ENCODE measurements around the gene RSPO4. TPM values are rescaled to one million over a fixed set of nuclear protein-coding genes. Genes with fewer than 3 reads are reported as not detected.

The RSPO4 gene
- total RNA-seq, 2 donors from 2014 or later = not detected

DNA sequence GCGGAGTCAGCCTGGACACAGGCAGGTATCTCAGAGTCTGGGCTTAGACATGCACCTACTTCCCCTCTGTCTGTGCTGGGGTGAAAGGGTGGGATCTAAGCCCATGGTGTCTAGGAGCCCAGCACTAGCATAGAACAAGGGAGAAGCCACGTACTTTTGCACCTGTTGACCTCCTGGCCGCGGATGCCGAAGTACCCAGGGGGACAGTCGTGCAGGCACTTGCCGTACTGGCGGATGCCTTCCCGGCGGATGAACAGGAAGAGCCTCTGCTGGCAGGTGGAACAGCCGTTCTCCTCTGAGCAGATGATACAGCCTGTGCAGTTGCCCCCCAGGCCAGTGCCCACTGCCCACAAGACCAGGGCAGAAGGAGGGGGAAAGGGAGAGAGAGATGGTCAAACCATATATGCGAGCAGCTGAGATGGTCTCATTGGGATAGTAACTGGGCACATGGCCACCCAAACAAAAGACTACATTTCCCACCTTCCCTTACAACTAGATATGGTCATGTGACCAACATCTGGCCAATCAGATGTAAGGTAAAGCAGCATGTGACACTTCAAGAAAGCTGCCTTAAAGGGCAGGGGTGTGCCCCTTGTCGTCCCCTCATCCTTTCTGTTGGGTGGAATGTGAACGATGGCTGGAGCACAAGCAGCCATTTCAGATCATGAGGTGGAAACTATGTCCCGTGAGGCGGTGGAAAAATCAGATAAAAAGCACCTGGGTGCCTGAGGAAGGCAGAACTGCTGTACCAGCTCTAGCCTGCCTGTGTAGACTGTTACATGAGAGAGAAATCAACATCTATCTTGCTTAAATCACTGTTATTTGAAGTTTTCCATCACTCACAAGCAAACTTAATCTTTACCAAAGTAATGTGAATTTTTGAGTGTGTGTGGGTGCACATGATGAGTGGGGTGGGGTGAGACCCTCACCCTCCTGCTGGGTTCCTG is 34.0 kb downstream of the RSPO4 start:
- Mint-ChIP-seq H3K27me3 (peaks cover 11% of the 10 kb centered on the region), H3K9me3 (no peaks in the 10 kb centered on the region), H3K4me3 (no peak overlapping the region), H3K4me1 (no peaks in the 10 kb centered on the region), H3K36me3 (ENCODE audit: low read depth) (no peaks in the 10 kb centered on the region), H3K27ac (no peak overlapping the region)
- no peak for ATAC-seq (replicated peaks)

DNA sequence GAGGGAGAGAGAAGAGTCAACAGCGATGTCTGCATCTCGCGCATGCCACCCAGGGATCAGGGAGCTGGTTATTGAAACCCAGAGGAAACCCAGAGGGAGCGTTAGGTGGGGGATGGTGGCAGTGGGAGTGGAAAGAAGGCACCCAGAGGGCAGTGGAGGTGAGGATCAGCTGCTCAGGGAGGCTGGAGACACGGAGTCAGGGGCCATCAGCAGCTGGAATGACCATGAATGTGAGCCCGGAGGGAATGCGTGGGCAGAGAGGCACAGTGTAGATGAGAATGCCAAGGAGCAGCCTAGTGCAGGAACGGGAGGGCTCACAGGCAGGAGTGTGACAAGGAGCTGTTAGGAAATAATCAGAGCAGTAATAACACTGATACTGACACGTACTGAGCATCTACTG is 36.2 kb downstream of the RSPO4 start:
- no peaks in the 10 kb centered on the region for H3K36me3 Mint-ChIP-seq (ENCODE audit: low read depth)
- no peaks in the 10 kb centered on the region for H3K4me1 Mint-ChIP-seq
- peaks cover 24% of the 10 kb centered on the region for H3K27me3 Mint-ChIP-seq
- H3K9me3 Mint-ChIP-seq = no peaks in the 10 kb centered on the region
- ATAC-seq (replicated peaks) = no peak
- H3K27ac Mint-ChIP-seq = no peak overlapping the region
- no peak overlapping the region for H3K4me3 Mint-ChIP-seq

DNA sequence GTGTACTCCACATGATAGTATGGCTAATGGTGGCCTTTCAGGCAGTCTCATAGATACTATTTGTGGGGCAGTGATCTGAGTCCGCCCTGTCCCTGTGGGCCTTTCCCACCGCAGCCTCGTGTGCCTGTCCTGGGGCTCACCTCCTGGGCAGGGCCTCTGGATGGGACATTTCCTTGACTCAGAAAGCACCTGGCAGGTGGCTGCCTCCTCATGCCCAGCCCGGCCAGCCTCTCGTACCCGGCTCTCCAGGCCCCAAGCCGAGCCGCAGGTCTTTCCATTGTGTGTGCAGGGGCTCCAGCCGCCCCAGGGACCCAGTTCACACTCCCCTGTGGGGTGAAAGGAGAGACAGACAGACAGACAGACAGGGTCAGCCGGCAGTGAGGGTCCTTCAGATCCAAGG is 38.3 kb downstream of the RSPO4 start:
- Mint-ChIP-seq H3K9me3 (no peaks in the 10 kb centered on the region), H3K4me1 (no peaks in the 10 kb centered on the region), H3K27me3 (peaks cover 33% of the 10 kb centered on the region), H3K27ac (no peak overlapping the region), H3K4me3 (no peak overlapping the region), H3K36me3 (ENCODE audit: low read depth) (no peaks in the 10 kb centered on the region)
- no peak for ATAC-seq (replicated peaks)

GRCh38 chr20:962683-963082 is 39.4 kb downstream of the RSPO4 start:
- Mint-ChIP-seq H3K27me3 (peaks cover 34% of the 10 kb centered on the region), H3K4me1 (no peaks in the 10 kb centered on the region), H3K27ac (no peak overlapping the region), H3K36me3 (ENCODE audit: low read depth) (no peaks in the 10 kb centered on the region), H3K4me3 (no peak overlapping the region), H3K9me3 (no peaks in the 10 kb centered on the region)
- no peak for ATAC-seq (replicated peaks)

- Mint-ChIP-seq H3K36me3 (ENCODE audit: low read depth) (no peaks in the 10 kb centered on the region), H3K9me3 (no peaks in the 10 kb centered on the region), H3K4me1 (no peaks in the 10 kb centered on the region), H3K4me3 (no peak overlapping the region), H3K27ac (no peak overlapping the region), H3K27me3 (peaks cover 37% of the 10 kb centered on the region)
- no peak for ATAC-seq (replicated peaks)
Measured at GRCh38 chr20:962223-962622, 39.9 kb downstream of the RSPO4 start.

DNA sequence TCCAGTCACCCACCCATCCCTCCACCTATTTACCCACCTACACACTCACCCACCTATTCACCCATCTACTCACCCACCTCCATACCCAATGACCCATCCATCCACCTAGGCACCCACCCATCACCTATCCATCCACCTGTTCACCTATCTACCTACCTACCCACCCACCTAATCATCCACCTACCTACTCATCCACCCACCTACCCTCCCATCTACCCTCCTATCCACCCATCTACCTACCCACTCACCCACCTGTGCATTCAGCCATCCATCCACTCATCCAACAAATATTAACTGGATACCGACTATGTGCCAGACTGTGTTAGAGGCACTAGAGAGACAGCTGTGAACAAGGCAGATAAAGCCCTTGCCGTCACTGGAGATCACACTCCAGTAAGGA is 40.3 kb downstream of the RSPO4 start:
- Mint-ChIP-seq H3K27ac (no peak overlapping the region), H3K4me1 (no peaks in the 10 kb centered on the region), H3K36me3 (ENCODE audit: low read depth) (no peaks in the 10 kb centered on the region)

GRCh38 chr20:959996-960615 is 42.0 kb downstream of the RSPO4 start:
- H3K36me3 Mint-ChIP-seq (ENCODE audit: low read depth) = no peaks in the 10 kb centered on the region
- no peak for ATAC-seq (replicated peaks)
- no peak overlapping the region for H3K4me3 Mint-ChIP-seq
- no peak overlapping the region for H3K27ac Mint-ChIP-seq
- H3K4me1 Mint-ChIP-seq = no peaks in the 10 kb centered on the region
- peaks cover 41% of the 10 kb centered on the region for H3K27me3 Mint-ChIP-seq
- H3K9me3 Mint-ChIP-seq = no peaks in the 10 kb centered on the region

More for the DNA sequence above, 40.3 kb downstream of the RSPO4 start:
- Mint-ChIP-seq H3K9me3 (no peaks in the 10 kb centered on the region), H3K27me3 (peaks cover 37% of the 10 kb centered on the region), H3K4me3 (no peak overlapping the region)
- ATAC-seq (replicated peaks) = no peak

- H3K4me3 Mint-ChIP-seq = no peak overlapping the region
- no peaks in the 10 kb centered on the region for H3K4me1 Mint-ChIP-seq
- H3K27me3 Mint-ChIP-seq = peaks cover 41% of the 10 kb centered on the region
- H3K27ac Mint-ChIP-seq = no peak overlapping the region
- no peaks in the 10 kb centered on the region for H3K36me3 Mint-ChIP-seq (ENCODE audit: low read depth)
- ATAC-seq (replicated peaks) = no peak
- H3K9me3 Mint-ChIP-seq = no peaks in the 10 kb centered on the region
Measured at GRCh38 chr20:958936-959815, 42.9 kb downstream of the RSPO4 start.

- Mint-ChIP-seq H3K9me3 (no peaks in the 10 kb centered on the region), H3K4me3 (no peak overlapping the region), H3K27ac (no peak overlapping the region), H3K36me3 (ENCODE audit: low read depth) (no peaks in the 10 kb centered on the region), H3K27me3 (peaks cover 40% of the 10 kb centered on the region), H3K4me1 (no peaks in the 10 kb centered on the region)
- no peak for ATAC-seq (replicated peaks)
Measured at GRCh38 chr20:957544-957943, 44.6 kb downstream of the RSPO4 start.

DNA sequence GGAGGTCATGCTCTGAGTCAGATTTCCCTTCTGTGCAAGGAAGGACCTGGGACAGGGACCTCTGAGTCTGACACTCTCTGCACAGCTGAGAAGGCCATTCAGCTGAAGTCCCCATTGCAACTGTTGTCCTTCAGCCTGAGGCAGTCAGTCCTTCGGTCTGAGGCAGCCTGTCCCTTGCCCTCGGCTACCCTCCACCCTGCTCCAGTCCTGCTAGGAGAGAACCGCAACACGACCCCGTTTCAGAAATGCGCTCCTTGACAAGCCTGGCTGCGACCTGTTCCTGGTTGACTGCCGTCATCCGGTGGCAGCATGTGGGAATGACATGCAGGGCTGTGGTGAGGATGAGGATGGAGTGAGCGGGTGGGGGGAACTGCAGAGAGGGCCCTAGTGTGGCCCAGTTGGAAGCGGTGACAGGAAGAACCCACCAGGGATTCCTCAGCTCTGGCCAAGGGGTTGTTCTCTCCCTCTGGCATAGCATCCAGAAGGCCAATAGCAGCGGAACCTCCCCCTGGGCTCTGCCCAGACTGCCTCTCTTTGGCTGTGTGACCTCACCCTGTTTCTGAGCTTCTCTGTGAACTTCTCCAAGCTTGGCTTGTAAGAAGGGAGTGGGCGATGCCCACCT is 45.7 kb downstream of the RSPO4 start:
- H3K27me3 Mint-ChIP-seq = peaks cover 39% of the 10 kb centered on the region
- peak; percentile 85 for ATAC-seq (replicated peaks)
- H3K36me3 Mint-ChIP-seq (ENCODE audit: low read depth) = no peaks in the 10 kb centered on the region
- H3K4me1 Mint-ChIP-seq = no peaks in the 10 kb centered on the region
- H3K9me3 Mint-ChIP-seq = no peaks in the 10 kb centered on the region
- H3K27ac Mint-ChIP-seq = no peak overlapping the region
- H3K4me3 Mint-ChIP-seq = no peak overlapping the region

- no peak for ATAC-seq (replicated peaks)
- H3K4me1 Mint-ChIP-seq = no peaks in the 10 kb centered on the region
- no peak overlapping the region for H3K27ac Mint-ChIP-seq
- no peak overlapping the region for H3K4me3 Mint-ChIP-seq
- no peaks in the 10 kb centered on the region for H3K36me3 Mint-ChIP-seq (ENCODE audit: low read depth)
- H3K9me3 Mint-ChIP-seq = no peaks in the 10 kb centered on the region
- H3K27me3 Mint-ChIP-seq = peaks cover 34% of the 10 kb centered on the region
Measured at GRCh38 chr20:955656-956055, 46.5 kb downstream of the RSPO4 start.

GRCh38 chr20:955111-955510 is 47.0 kb downstream of the RSPO4 start:
- Mint-ChIP-seq H3K27ac (no peak overlapping the region), H3K4me1 (no peaks in the 10 kb centered on the region), H3K9me3 (no peaks in the 10 kb centered on the region), H3K27me3 (peaks cover 33% of the 10 kb centered on the region), H3K36me3 (ENCODE audit: low read depth) (no peaks in the 10 kb centered on the region), H3K4me3 (no peak overlapping the region)
- ATAC-seq (replicated peaks) = no peak

DNA sequence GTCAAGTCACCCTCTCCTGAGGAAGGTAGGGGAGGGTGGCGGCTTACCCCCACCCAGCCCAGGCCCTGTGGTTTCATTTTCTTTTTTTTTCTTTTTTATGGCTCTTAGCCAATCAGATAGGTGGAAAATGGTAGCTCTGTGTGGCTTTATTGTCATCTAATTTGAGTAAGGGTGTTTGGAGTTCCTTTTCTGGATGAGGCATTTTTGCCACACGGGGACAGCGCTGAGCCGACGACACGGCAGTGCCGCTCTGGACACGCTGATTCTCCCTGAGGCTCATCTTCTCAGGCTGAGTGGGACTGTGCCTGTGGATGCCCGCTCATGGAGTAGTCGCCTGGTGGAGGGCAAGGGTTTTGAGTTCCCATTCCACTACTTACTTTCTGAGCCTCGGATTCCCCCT is 48.4 kb downstream of the RSPO4 start:
- Mint-ChIP-seq H3K4me3 (no peak overlapping the region), H3K4me1 (no peaks in the 10 kb centered on the region), H3K9me3 (no peaks in the 10 kb centered on the region), H3K36me3 (ENCODE audit: low read depth) (no peaks in the 10 kb centered on the region), H3K27ac (no peak overlapping the region), H3K27me3 (peaks cover 33% of the 10 kb centered on the region)
- ATAC-seq (replicated peaks) = no peak

DNA sequence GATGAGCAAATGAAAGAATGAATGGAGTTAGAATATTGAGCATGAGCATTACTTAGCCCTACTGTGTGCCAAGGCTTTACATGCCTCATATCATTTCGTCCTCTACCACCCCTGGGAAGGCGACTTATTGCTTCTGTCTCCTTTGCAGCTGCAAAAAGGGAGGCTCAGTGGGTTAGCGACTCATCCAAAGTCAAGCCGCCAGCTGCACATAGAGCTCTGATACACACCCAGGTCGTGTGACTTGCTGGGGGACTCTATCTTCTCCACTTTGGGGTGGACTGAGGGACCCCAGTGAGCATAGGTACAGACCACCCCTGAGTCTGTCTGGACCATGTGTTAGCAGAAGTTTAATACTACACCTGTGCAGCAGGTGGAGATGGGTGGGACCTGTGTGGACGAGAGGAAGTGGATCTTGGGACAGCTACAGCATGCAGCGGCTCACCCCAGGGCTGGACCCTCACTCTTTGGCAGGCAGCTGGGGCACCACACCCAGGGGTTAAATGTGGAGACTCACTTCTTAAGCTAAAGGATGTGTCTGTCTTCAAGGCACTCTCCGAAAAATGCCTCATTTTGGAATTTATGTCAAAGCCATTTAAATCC is 49.8 kb downstream of the RSPO4 start:
- no peaks in the 10 kb centered on the region for H3K4me1 Mint-ChIP-seq
- H3K9me3 Mint-ChIP-seq = no peaks in the 10 kb centered on the region
- ATAC-seq (replicated peaks) = no peak
- peaks cover 32% of the 10 kb centered on the region for H3K27me3 Mint-ChIP-seq
- H3K27ac Mint-ChIP-seq = no peak overlapping the region
- no peak overlapping the region for H3K4me3 Mint-ChIP-seq
- no peaks in the 10 kb centered on the region for H3K36me3 Mint-ChIP-seq (ENCODE audit: low read depth)
